ENCODE data around the gene LGR4. TPM values are rescaled to one million over a fixed set of nuclear protein-coding genes. Genes with fewer than 3 reads are reported as not detected.
"Not testable (repeated sequence)": the region's sequence is repeated elsewhere in the genome, so short reads cannot be mapped to it uniquely, and the experiment has no call there.

Gene LGR4
- total RNA-seq, 1 donor from 2014 or later = 22.6 TPM

GRCh38 chr11:27330633-27331270, 141.8 kb downstream of the LGR4 start:
- intact Hi-C loops (cut with DNase I) = no loop called here
- DNase-seq (ENCODE audit: low spot score) = no peak

GRCh38 chr11:27329867-27330632, 142.5 kb downstream of the LGR4 start:
- intact Hi-C loops (cut with DNase I) = no loop called here
- no peak for DNase-seq (ENCODE audit: low spot score)

- intact Hi-C loops (cut with DNase I) = no loop called here
- DNase-seq (ENCODE audit: low spot score) = no peak
These were observed 144.0 kb downstream of the LGR4 start for GRCh38 chr11:27328614-27329013.

- intact Hi-C loops (cut with DNase I); DNase-seq (ENCODE audit: low spot score): not testable (repeated sequence)
These were observed 145.5 kb downstream of the LGR4 start for GRCh38 chr11:27327064-27327463.

GRCh38 chr11:27322196-27322595, 150.4 kb downstream of the LGR4 start:
- DNase-seq (ENCODE audit: low spot score); intact Hi-C loops (cut with DNase I): not testable (repeated sequence)

- DNase-seq (ENCODE audit: low spot score); intact Hi-C loops (cut with DNase I): not testable (repeated sequence)
These were observed 151.2 kb downstream of the LGR4 start for GRCh38 chr11:27321340-27321739.

- DNase-seq (ENCODE audit: low spot score) = no peak
- intact Hi-C loops (cut with DNase I) = no loop called here
These were observed 153.5 kb downstream of the LGR4 start for GRCh38 chr11:27319072-27319471.

GRCh38 chr11:27317751-27318150, 154.8 kb downstream of the LGR4 start:
- intact Hi-C loops (cut with DNase I) = no loop called here
- no peak for DNase-seq (ENCODE audit: low spot score)

Small RNAs within 50 kb of the gene (microRNA-seq; reads per million reads assigned to microRNA genes)
- gene MIR8087 = not detected

Other genes with a start within 250 kb of the LGR4 start
- 2.3 TPM for gene CCDC34, start 109.6 kb downstream of the LGR4 start, total RNA-seq
- gene LIN7C, start 34.0 kb upstream of the LGR4 start, total RNA-seq = 17.4 TPM
- gene BDNF, start 227.7 kb upstream of the LGR4 start, total RNA-seq = 8.4 TPM

Data from cardiac septum (tissue), 1 donor.